HepG2 (cell line): ENCODE data around the gene SPDYE6. TPM values are rescaled to one million over a fixed set of nuclear protein-coding genes. Genes with fewer than 3 reads are reported as not detected.

Source experiments
- ELF4 ChIP-seq: sonication (generic); formaldehyde crosslinking; IDR thresholded peaks from 2 replicates; pipeline ENCODE4 v1.5.0; 2020; ENCODE audit warnings: missing genetic modification reagents, mild to moderate bottlenecking, moderate library complexity, borderline replicate concordance
- ESRRA ChIP-seq: sonication (generic); formaldehyde crosslinking; IDR thresholded peaks from 2 replicates; pipeline ENCODE4 v1.5.1; 2020; ENCODE audit warnings: mild to moderate bottlenecking, low read depth, missing genetic modification reagents
- RFX5 ChIP-seq: IDR thresholded peaks from 2 replicates; pipeline ENCODE4 v1.6.1; 2011; ENCODE audit warnings: low read depth, low read length, improper control_type of control experiment
- SNRNP70 ChIP-seq: fragments of 200-400 bp; formaldehyde crosslinking; IDR thresholded peaks from 2 replicates; pipeline ENCODE4 v1.6.1; 2017; ENCODE audit warnings: mild to moderate bottlenecking, low read depth, low read length, moderate library complexity
- TBL1XR1 ChIP-seq: fragments of 150-350 bp; IDR thresholded peaks from 2 replicates; pipeline ENCODE4 v1.6.1; 2014; ENCODE audit warnings: borderline replicate concordance, low read length; ENCODE audit not compliant: partially characterized antibody
- ZBTB21 ChIP-seq: sonication (generic); formaldehyde crosslinking; IDR thresholded peaks from 2 replicates; pipeline ENCODE4 v1.4.0; 2020; ENCODE audit warnings: missing genetic modification reagents
- ZNF136 ChIP-seq: sonication (generic); formaldehyde crosslinking; IDR thresholded peaks from 2 replicates; pipeline ENCODE4 v1.8.1; 2022; ENCODE audit warnings: low read depth, mild to moderate bottlenecking, moderate library complexity, missing genetic modification reagents
- ZNF17 ChIP-seq: sonication (generic); formaldehyde crosslinking; IDR thresholded peaks from 2 replicates; pipeline ENCODE4 v1.5.0; 2020; ENCODE audit warnings: mild to moderate bottlenecking, missing genetic modification reagents
- ZNF205 ChIP-seq: IDR thresholded peaks from 2 replicates; pipeline ENCODE4 v1.6.1; 2018; ENCODE audit warnings: missing biosample characterization, missing genetic modification reagents
- ZNF256 ChIP-seq: sonication (generic); formaldehyde crosslinking; conservative IDR thresholded peaks from 2 replicates; pipeline ENCODE4 v1.4.0; 2020; ENCODE audit warnings: missing genetic modification reagents
- ZNF383 ChIP-seq: sonication (generic); formaldehyde crosslinking; IDR thresholded peaks from 2 replicates; pipeline ENCODE4 v1.4.0; 2020; ENCODE audit warnings: missing genetic modification reagents, mild to moderate bottlenecking, borderline replicate concordance
- ZNF567 ChIP-seq: sonication (generic); formaldehyde crosslinking; IDR thresholded peaks from 2 replicates; pipeline ENCODE4 v1.8.1; 2023; ENCODE audit warnings: mild to moderate bottlenecking, missing genetic modification reagents, borderline replicate concordance
- polyA plus RNA-seq, 8 experiments: library from polyadenylated mRNA; depleted of rRNA in 3 of 8; stranded (reverse) in 7 of 8; unstranded in 1 of 8; fragments of >200 nt; fragmentation: Illumina TruSeq in 4 of 8; extraction: Trizol in 4 of 8; gene quantifications; 2 replicates each; pipeline versions ENCODE4 v1.2.1 to v1.2.3, GENCODE V29; 2011 to 2016; ENCODE audit warnings: low read depth in 4 of 8, missing spikeins in 1 of 8, mixed read lengths in 1 of 8; ENCODE audit not compliant: insufficient read depth in 1 of 8
- total RNA-seq, 5 experiments: library from RNA; depleted of rRNA; stranded (reverse); fragments of >200 nt; fragmentation: Illumina TruSeq; extraction: Trizol; gene quantifications; 2 replicates each; pipeline ENCODE4 v1.2.3, GENCODE V29; 2016; ENCODE audit warnings: low read depth in 1 of 5
- TF ChIP-seq, protein P1 (sequence below): sonication (generic); formaldehyde crosslinking; IDR thresholded peaks from 2 replicates; pipeline ENCODE4 v1.4.0; 2020; ENCODE audit warnings: missing genetic modification reagents
- TF ChIP-seq, protein P2 (sequence below): sonication (generic); formaldehyde crosslinking; IDR thresholded peaks from 2 replicates; pipeline ENCODE4 v1.9.0; 2021; ENCODE audit warnings: mild to moderate bottlenecking, missing genetic modification reagents
- TF ChIP-seq, protein P3 (sequence below): sonication (generic); formaldehyde crosslinking; IDR thresholded peaks from 2 replicates; pipeline ENCODE4 v1.4.0; 2020; ENCODE audit warnings: missing genetic modification reagents, borderline replicate concordance
- TF ChIP-seq, protein P4 (sequence below): sonication (generic); formaldehyde crosslinking; IDR thresholded peaks from 2 replicates; pipeline ENCODE4 v1.5.1; 2020; ENCODE audit warnings: missing genetic modification reagents, mild to moderate bottlenecking, borderline replicate concordance

The SPDYE6 gene
- total and polyA plus RNA-seq, 2 of the 13 experiments (the other 11 are each of a cell fraction or from before 2014, with no cell fraction given) = 0.07 TPM; not detected in 1

DNA sequence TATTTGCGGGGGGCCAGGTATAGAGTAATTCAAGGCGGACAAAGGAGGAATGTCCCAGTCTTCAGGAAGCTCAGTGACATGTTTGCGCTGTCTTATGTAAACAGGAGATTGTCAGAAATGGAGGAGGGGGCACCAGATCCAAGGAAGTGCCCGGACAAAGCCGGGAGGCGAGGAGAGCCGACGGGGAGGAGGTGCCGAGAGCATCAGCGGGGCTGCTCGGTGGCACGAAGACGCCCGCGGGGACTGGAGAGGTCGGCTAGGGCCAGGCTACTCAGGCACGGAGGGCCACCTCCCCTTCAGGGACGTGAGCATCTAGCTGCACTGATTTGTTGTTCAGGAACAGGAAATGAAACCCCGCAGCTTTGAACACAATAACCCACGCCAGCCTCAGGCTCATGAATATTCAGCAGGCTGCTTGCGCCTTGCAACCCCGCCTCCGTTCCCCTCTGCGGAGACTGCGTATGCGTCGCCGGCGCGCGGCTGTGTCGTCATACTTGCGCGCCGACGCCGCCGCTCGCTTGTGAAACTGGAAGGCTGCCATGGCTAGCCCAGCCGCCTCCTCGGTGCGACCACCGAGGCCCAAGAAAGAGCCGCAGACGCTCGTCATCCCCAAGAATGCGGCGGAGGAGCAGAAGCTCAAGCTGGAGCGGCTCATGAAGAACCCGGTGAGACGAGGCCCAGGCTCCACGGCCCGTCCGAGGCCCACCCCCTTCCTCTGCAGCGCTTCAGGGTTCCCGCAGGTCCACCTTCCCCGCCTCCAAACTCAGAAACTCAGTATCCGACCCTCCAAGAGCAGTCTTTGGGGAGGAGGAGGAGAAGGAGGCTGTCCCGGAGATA lies 39.8 kb upstream of the SPDYE6 start, which contains the start of gene PRKRIP1 (continued):
- TF ChIP-seq, protein P1, sequence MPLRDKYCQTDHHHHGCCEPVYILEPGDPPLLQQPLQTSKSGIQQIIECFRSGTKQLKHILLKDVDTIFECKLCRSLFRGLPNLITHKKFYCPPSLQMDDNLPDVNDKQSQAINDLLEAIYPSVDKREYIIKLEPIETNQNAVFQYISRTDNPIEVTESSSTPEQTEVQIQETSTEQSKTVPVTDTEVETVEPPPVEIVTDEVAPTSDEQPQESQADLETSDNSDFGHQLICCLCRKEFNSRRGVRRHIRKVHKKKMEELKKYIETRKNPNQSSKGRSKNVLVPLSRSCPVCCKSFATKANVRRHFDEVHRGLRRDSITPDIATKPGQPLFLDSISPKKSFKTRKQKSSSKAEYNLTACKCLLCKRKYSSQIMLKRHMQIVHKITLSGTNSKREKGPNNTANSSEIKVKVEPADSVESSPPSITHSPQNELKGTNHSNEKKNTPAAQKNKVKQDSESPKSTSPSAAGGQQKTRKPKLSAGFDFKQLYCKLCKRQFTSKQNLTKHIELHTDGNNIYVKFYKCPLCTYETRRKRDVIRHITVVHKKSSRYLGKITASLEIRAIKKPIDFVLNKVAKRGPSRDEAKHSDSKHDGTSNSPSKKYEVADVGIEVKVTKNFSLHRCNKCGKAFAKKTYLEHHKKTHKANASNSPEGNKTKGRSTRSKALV = no peak
- TF ChIP-seq ZNF567 (CRISPR knock-in tag) (no peak), ZNF256 (no peak; the same call in 1 of the 2 replicates), ZBTB21 (CRISPR knock-in tag) (no peak), TBL1XR1 (no peak), ESRRA (CRISPR knock-in tag) (no peak), ZNF383 (CRISPR knock-in tag) (peak; percentile 76; the same call in 1 of the 2 replicates), RFX5 (no peak), ELF4 (no peak), ZNF17 (CRISPR knock-in tag) (no peak), ZNF205 (CRISPR knock-in tag) (no peak), SNRNP70 (no peak), ZNF136 (no peak)
- TF ChIP-seq, protein P2, sequence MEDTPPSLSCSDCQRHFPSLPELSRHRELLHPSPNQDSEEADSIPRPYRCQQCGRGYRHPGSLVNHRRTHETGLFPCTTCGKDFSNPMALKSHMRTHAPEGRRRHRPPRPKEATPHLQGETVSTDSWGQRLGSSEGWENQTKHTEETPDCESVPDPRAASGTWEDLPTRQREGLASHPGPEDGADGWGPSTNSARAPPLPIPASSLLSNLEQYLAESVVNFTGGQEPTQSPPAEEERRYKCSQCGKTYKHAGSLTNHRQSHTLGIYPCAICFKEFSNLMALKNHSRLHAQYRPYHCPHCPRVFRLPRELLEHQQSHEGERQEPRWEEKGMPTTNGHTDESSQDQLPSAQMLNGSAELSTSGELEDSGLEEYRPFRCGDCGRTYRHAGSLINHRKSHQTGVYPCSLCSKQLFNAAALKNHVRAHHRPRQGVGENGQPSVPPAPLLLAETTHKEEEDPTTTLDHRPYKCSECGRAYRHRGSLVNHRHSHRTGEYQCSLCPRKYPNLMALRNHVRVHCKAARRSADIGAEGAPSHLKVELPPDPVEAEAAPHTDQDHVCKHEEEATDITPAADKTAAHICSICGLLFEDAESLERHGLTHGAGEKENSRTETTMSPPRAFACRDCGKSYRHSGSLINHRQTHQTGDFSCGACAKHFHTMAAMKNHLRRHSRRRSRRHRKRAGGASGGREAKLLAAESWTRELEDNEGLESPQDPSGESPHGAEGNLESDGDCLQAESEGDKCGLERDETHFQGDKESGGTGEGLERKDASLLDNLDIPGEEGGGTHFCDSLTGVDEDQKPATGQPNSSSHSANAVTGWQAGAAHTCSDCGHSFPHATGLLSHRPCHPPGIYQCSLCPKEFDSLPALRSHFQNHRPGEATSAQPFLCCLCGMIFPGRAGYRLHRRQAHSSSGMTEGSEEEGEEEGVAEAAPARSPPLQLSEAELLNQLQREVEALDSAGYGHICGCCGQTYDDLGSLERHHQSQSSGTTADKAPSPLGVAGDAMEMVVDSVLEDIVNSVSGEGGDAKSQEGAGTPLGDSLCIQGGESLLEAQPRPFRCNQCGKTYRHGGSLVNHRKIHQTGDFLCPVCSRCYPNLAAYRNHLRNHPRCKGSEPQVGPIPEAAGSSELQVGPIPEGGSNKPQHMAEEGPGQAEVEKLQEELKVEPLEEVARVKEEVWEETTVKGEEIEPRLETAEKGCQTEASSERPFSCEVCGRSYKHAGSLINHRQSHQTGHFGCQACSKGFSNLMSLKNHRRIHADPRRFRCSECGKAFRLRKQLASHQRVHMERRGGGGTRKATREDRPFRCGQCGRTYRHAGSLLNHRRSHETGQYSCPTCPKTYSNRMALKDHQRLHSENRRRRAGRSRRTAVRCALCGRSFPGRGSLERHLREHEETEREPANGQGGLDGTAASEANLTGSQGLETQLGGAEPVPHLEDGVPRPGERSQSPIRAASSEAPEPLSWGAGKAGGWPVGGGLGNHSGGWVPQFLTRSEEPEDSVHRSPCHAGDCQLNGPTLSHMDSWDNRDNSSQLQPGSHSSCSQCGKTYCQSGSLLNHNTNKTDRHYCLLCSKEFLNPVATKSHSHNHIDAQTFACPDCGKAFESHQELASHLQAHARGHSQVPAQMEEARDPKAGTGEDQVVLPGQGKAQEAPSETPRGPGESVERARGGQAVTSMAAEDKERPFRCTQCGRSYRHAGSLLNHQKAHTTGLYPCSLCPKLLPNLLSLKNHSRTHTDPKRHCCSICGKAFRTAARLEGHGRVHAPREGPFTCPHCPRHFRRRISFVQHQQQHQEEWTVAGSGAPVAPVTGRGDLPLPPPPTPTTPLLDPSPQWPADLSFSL (CRISPR knock-in tag) = no peak
- TF ChIP-seq, protein P3, sequence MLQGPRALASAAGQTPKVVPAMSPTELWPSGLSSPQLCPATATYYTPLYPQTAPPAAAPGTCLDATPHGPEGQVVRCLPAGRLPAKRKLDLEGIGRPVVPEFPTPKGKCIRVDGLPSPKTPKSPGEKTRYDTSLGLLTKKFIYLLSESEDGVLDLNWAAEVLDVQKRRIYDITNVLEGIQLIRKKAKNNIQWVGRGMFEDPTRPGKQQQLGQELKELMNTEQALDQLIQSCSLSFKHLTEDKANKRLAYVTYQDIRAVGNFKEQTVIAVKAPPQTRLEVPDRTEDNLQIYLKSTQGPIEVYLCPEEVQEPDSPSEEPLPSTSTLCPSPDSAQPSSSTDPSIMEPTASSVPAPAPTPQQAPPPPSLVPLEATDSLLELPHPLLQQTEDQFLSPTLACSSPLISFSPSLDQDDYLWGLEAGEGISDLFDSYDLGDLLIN (CRISPR knock-in tag) = no peak
- TF ChIP-seq, protein P4, sequence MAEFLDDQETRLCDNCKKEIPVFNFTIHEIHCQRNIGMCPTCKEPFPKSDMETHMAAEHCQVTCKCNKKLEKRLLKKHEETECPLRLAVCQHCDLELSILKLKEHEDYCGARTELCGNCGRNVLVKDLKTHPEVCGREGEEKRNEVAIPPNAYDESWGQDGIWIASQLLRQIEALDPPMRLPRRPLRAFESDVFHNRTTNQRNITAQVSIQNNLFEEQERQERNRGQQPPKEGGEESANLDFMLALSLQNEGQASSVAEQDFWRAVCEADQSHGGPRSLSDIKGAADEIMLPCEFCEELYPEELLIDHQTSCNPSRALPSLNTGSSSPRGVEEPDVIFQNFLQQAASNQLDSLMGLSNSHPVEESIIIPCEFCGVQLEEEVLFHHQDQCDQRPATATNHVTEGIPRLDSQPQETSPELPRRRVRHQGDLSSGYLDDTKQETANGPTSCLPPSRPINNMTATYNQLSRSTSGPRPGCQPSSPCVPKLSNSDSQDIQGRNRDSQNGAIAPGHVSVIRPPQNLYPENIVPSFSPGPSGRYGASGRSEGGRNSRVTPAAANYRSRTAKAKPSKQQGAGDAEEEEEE (CRISPR knock-in tag) = no peak
